OCI-LY3 (cell line): ENCODE data around the gene PLEKHD1.

Experiments used
- H2AFZ ChIP-seq: fragments of 200-600, 300-600 bp; shearing (Covaris generic); 2 replicates; pipeline ENCODE4 v1.6.0; 2014; ENCODE audit warnings: antibody characterized with exemption, low read depth, low read length
- H3K27ac ChIP-seq: fragments of 200-600, 300-600 bp; sonication (generic); 2 replicates; pipeline ENCODE4 v1.5.1; 2014; ENCODE audit warnings: mild to moderate bottlenecking, low read length, moderate library complexity, mixed read lengths
- H3K27me3 ChIP-seq: fragments of 200-600, 300-600 bp; sonication (generic); 2 replicates; pipeline ENCODE4 v1.6.1; 2014; ENCODE audit warnings: low read depth, low read length, mixed read lengths
- H3K36me3 ChIP-seq: fragments of 200-600, 300-600 bp; sonication (generic); replicated peaks from 2 replicates; pipeline ENCODE3; 2014; ENCODE audit warnings: low read depth, low read length, mixed read lengths
- H3K4me1 ChIP-seq: fragments of 300-600, 200-600 bp; sonication (generic); 2 replicates; pipeline ENCODE4 v1.6.1; 2014; ENCODE audit warnings: low read length, mixed read lengths
- H3K4me2 ChIP-seq: fragments of 200-600, 300-600 bp; sonication (generic); 2 replicates; pipeline ENCODE4 v1.6.1; 2014; ENCODE audit warnings: low read length, mixed read lengths
- H3K4me3 ChIP-seq: fragments of 300-600, 200-600 bp; sonication (generic); 2 replicates; pipeline ENCODE4 v1.5.1; 2014; ENCODE audit warnings: antibody characterized with exemption, mild to moderate bottlenecking, low read length, moderate library complexity
- H3K79me2 ChIP-seq: fragments of 300-600, 200-600 bp; shearing (Covaris generic); 2 replicates; pipeline ENCODE4 v1.6.1; 2014; ENCODE audit warnings: mild to moderate bottlenecking, low read length, mixed read lengths
- H3K9ac ChIP-seq: fragments of 300-600, 200-600 bp; shearing (Covaris generic); 2 replicates; pipeline ENCODE4 v1.6.0; 2014; ENCODE audit warnings: mild to moderate bottlenecking, low read length, moderate library complexity
- H3K9me3 ChIP-seq: fragments of 200-600, 300-600 bp; shearing (Covaris generic); 2 replicates; pipeline ENCODE4 v1.6.1; 2014; ENCODE audit warnings: low read length, mixed read lengths; ENCODE audit not compliant: insufficient read depth
- H4K20me1 ChIP-seq: fragments of 200-600, 300-600 bp; sonication (generic); 2 replicates; pipeline ENCODE4 v1.6.1; 2016; ENCODE audit warnings: low read length, mixed read lengths; ENCODE audit not compliant: insufficient read depth
- EZH2phosphoT487 ChIP-seq: fragments of 200-600 bp; shearing (Covaris generic); IDR thresholded peaks from 2 replicates; pipeline ENCODE4 v1.6.1; 2018; ENCODE audit warnings: antibody characterized with exemption, mixed run types, low read depth
- TF ChIP-seq, protein P1 (sequence below): fragments of 200-600, 300-600 bp; sonication (generic); IDR thresholded peaks from 2 replicates; pipeline ENCODE4 v1.5.1; 2014; ENCODE audit warnings: antibody characterized with exemption, low read length, low read depth

Gene PLEKHD1

DNA sequence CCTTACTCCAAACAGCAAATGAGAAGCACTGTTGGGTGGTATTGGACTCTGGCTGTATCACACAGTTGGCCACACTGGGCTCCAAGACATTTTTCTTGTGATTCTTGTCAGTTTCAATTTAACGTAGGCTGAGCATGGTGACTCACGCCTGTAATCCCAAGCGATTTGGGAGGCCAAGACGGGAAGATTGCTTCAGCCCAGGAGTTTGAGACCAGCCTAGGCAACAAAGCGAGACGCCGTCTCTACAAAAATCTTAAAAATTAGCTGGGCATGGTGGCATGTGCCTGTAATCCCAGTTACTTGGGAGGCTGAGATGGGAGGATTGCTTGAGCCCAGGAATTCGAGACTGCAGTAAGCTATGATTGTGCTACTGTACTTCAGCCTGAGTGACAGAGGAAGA, 35.3 kb upstream of the PLEKHD1 start:
- H3K27me3 ChIP-seq = no peaks in the 10 kb centered on the region
- no peak overlapping the region for H3K4me3 ChIP-seq
- H3K4me2 ChIP-seq = no peak overlapping the region
- no peaks in the 10 kb centered on the region for H3K9me3 ChIP-seq
- H3K4me1 ChIP-seq = no peaks in the 10 kb centered on the region
- no peak overlapping the region for H2AFZ ChIP-seq
- H3K9ac ChIP-seq = no peak overlapping the region
- no peak for TF ChIP-seq EZH2phosphoT487
- TF ChIP-seq, protein P1, sequence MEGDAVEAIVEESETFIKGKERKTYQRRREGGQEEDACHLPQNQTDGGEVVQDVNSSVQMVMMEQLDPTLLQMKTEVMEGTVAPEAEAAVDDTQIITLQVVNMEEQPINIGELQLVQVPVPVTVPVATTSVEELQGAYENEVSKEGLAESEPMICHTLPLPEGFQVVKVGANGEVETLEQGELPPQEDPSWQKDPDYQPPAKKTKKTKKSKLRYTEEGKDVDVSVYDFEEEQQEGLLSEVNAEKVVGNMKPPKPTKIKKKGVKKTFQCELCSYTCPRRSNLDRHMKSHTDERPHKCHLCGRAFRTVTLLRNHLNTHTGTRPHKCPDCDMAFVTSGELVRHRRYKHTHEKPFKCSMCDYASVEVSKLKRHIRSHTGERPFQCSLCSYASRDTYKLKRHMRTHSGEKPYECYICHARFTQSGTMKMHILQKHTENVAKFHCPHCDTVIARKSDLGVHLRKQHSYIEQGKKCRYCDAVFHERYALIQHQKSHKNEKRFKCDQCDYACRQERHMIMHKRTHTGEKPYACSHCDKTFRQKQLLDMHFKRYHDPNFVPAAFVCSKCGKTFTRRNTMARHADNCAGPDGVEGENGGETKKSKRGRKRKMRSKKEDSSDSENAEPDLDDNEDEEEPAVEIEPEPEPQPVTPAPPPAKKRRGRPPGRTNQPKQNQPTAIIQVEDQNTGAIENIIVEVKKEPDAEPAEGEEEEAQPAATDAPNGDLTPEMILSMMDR = no peak
- peaks cover 11% of the 10 kb centered on the region for H3K36me3 ChIP-seq
- no peaks in the 10 kb centered on the region for H3K79me2 ChIP-seq
- no peaks in the 10 kb centered on the region for H4K20me1 ChIP-seq
- H3K27ac ChIP-seq = no peak overlapping the region

DNA sequence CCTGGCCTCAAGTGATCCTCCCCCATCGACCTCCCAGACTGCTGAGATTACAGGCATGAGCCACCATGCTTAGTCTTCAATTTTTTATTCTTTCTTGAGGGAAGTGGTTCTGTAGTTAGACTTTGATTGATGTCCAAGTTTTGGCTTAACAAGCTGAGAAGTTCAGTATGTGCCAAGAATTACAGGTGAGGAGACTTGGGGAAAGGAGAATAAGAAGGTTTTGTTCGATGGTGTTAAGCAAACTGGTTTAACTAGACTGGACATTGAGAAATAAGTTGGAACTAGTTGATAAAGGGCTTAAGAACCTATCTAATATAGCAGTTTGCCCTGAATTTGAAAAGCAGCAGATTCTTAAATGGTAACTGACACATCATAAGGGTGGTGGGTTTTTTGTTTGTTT, 32.6 kb upstream of the PLEKHD1 start:
- TF ChIP-seq EZH2phosphoT487 = no peak
- TF ChIP-seq, protein P1 = no peak
- no peaks in the 10 kb centered on the region for H3K79me2 ChIP-seq
- no peak overlapping the region for H3K27ac ChIP-seq
- H3K36me3 ChIP-seq = peaks cover 17% of the 10 kb centered on the region
- H3K9me3 ChIP-seq = no peaks in the 10 kb centered on the region
- H4K20me1 ChIP-seq = no peaks in the 10 kb centered on the region
- H3K4me2 ChIP-seq = no peak overlapping the region
- H3K4me3 ChIP-seq = no peak overlapping the region
- no peaks in the 10 kb centered on the region for H3K4me1 ChIP-seq
- H3K9ac ChIP-seq = no peak overlapping the region
- no peak overlapping the region for H2AFZ ChIP-seq
- H3K27me3 ChIP-seq = no peaks in the 10 kb centered on the region

DNA sequence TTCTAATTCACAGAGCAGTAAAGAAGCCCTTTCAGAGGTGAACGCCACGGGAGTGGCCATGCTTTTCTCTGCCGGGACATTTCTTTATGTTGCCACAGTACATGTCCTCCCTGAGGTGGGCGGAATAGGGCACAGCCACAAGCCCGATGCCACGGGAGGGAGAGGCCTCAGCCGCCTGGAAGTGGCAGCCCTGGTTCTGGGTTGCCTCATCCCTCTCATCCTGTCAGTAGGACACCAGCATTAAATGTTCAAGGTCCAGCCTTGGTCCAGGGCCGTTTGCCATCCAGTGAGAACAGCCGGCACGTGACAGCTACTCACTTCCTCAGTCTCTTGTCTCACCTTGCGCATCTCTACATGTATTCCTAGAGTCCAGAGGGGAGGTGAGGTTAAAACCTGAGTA, 26.2 kb upstream of the PLEKHD1 start:
- Histone ChIP-seq H3K27me3 (no peaks in the 10 kb centered on the region), H3K4me1 (no peaks in the 10 kb centered on the region), H3K27ac (no peak overlapping the region), H4K20me1 (no peaks in the 10 kb centered on the region), H3K36me3 (peaks cover 28% of the 10 kb centered on the region), H3K79me2 (no peaks in the 10 kb centered on the region), H3K9ac (no peak overlapping the region), H3K4me2 (no peak overlapping the region), H2AFZ (no peak overlapping the region), H3K4me3 (no peak overlapping the region), H3K9me3 (no peaks in the 10 kb centered on the region)
- TF ChIP-seq EZH2phosphoT487 = no peak
- TF ChIP-seq, protein P1 = no peak

DNA sequence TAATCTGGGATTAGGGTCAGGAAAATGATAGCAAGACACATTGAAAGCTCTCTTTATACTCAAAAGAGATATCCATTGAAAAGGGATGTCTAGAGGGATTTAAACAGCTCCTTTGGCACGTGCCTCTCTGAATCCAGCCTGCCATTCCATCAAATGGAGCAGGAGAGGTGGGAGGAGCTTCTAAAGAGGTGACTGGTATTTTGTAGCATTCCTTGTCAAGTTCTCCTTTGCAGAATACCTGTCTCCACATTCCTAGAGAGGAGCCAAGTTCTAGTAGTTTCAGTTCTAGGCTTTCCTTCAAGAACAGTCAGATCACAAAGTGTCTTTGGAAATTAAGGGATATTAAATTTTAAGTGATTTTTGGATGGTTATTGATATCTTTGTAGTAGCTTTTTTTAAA, 25.4 kb upstream of the PLEKHD1 start:
- H3K27me3 ChIP-seq = no peaks in the 10 kb centered on the region
- no peaks in the 10 kb centered on the region for H3K79me2 ChIP-seq
- H3K36me3 ChIP-seq = peaks cover 28% of the 10 kb centered on the region
- TF ChIP-seq EZH2phosphoT487 = no peak
- TF ChIP-seq, protein P1 = no peak
- H4K20me1 ChIP-seq = no peaks in the 10 kb centered on the region
- H2AFZ ChIP-seq = no peak overlapping the region
- no peaks in the 10 kb centered on the region for H3K9me3 ChIP-seq
- H3K9ac ChIP-seq = no peak overlapping the region
- H3K27ac ChIP-seq = no peak overlapping the region
- no peaks in the 10 kb centered on the region for H3K4me1 ChIP-seq
- H3K4me2 ChIP-seq = no peak overlapping the region
- no peak overlapping the region for H3K4me3 ChIP-seq
